VCaP (cell line): ENCODE data around the gene TXNRD2.
A peak's percentile ranks its signal among the peaks of the same experiment; 100 is the strongest.

Experiments
- H3K27ac ChIP-seq: fragments of 450-650 bp; 2 replicates; pipeline ENCODE4 v1.5.1; 2017
- TF ChIP-seq, protein P1 (sequence below): fragments of 450-650 bp; conservative IDR thresholded peaks from 2 replicates; pipeline ENCODE4 v1.5.1; 2017; ENCODE audit warnings: mild to moderate bottlenecking, moderate library complexity

Gene TXNRD2

DNA sequence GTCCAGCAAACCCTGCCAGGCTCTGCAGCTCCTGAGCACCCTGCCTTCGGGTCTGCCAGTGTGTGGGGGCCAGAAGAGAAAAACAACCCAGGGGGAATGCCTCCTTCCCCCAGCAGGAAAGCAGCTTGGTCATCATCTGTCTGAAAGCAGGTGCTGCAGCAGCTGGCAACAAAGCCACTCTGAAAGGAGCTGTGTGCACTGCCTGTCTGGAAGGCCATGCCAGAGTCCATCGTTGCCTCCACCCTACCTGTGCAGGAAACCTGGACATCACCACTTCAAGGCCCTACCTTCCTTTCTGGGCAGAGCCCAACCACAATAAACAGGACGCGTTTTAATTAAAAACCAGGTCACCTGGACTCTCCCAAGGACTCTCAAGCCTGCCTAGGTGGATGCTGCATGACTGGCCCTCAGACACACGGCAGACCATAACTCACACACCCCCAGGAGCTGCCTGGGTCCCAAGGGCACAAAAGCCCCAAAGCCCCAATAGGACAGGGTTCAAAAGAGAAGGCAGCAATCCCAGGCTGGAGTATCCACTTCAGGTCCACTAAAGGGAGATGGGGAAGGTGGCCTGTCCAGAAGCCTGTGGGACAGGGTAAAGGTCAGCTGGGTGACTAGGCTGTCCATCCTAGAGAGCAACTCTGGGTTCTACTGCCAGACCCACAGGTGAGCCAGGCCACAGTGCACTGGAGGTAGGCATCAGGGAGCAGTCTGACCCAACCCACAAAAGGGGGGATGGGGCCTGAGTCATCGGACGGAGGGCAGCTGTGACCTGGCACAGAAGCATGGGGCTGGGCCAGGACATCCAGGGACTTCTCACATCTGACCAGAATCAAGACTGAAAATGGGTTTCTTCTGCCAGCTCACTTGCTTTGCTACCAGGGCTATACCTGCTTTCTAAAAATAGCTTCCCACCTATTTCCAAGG, 93.1 kb downstream of the TXNRD2 start:
- peak overlapping the region; percentile 99 for H3K27ac ChIP-seq

DNA sequence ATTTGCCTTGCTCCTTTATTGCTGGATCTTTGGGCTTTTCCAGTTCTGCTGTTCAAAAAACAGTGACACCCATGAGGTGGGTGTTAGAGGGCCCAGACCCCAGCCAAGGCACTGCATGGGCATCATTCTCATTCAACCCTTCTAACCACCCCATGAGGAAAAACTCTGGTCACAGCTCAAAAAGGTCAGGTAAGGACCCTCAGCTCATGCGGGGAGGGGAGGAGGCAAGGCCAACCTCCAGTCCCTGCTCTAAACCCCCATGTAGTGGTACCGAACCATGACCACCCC, 94.3 kb downstream of the TXNRD2 start:
- TF ChIP-seq, protein P1, sequence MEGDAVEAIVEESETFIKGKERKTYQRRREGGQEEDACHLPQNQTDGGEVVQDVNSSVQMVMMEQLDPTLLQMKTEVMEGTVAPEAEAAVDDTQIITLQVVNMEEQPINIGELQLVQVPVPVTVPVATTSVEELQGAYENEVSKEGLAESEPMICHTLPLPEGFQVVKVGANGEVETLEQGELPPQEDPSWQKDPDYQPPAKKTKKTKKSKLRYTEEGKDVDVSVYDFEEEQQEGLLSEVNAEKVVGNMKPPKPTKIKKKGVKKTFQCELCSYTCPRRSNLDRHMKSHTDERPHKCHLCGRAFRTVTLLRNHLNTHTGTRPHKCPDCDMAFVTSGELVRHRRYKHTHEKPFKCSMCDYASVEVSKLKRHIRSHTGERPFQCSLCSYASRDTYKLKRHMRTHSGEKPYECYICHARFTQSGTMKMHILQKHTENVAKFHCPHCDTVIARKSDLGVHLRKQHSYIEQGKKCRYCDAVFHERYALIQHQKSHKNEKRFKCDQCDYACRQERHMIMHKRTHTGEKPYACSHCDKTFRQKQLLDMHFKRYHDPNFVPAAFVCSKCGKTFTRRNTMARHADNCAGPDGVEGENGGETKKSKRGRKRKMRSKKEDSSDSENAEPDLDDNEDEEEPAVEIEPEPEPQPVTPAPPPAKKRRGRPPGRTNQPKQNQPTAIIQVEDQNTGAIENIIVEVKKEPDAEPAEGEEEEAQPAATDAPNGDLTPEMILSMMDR, result no peak
- H3K27ac ChIP-seq, result peak overlapping the region; percentile 99; the same call in 1 of the 2 replicates

More for the DNA sequence above, 93.1 kb downstream of the TXNRD2 start:
- TF ChIP-seq, protein P1, result no peak

DNA sequence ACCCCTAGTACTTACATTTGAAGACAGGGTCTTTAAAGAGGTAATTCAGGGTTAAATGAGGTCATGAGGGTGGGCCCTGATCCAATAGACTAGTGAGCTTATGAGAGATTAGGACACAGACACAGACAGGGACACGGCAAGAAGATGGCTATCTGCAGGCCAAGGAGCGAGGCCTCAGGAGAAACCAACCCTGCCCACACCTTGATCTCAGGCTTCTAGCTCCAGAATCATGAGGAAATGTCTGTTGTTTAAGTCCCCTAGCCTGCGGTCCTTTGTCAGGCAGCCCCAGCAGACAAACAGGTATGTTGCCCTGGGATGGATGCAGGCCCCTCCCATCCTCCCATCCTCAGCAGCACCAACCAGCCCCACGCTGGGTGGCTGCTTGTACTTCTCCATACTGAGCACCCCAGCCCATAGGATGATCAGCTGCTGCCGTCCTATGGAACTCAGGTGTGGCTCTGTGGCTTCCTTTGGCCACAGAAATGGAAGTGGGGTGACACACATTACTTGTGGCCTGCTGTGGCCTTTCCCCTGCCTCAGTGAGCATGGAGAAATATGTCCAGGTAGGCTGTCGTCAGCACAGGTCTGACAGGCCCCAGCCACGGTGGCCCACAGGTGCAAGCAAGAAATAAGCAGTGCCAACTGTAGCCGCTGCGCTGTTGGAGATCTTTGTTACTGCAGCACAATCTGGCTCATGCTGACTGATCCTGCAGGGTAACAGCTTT, 94.8 kb downstream of the TXNRD2 start:
- TF ChIP-seq, protein P1, result no peak
- peak overlapping the region; percentile 99 for H3K27ac ChIP-seq

DNA sequence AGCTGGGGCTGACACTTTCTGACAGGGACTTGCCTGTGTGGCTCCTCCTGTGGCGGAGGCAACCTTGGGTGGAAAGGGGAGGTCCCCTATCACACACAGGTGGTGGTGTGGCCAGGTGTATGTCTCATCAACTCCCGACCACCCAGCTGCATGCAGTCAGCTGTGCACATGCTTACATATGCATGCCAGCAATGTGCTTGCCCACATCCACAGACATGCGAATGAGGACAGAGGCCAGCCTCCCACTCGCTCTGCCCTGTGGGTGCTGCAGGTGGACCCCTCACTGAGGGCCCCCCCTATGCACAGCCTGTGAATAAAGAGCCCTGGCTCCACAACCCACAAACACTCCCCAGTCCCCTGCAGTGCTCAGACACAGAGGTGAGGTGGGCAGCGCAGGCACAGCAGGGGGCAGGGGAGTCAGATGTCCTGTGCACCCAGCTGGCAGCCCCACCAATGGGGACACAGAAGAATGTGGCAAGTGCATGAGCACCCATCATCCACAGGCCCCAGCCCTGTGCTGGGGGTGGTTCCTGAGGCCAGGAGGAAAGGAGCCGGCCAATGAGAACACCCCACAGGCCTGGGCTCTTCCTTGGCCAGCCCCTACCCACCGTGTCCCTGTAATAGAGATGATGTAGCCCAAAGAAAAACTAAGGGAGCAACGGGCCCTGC, 96.4 kb downstream of the TXNRD2 start:
- TF ChIP-seq, protein P1, result no peak
- H3K27ac ChIP-seq, result peak overlapping the region; percentile 99

DNA sequence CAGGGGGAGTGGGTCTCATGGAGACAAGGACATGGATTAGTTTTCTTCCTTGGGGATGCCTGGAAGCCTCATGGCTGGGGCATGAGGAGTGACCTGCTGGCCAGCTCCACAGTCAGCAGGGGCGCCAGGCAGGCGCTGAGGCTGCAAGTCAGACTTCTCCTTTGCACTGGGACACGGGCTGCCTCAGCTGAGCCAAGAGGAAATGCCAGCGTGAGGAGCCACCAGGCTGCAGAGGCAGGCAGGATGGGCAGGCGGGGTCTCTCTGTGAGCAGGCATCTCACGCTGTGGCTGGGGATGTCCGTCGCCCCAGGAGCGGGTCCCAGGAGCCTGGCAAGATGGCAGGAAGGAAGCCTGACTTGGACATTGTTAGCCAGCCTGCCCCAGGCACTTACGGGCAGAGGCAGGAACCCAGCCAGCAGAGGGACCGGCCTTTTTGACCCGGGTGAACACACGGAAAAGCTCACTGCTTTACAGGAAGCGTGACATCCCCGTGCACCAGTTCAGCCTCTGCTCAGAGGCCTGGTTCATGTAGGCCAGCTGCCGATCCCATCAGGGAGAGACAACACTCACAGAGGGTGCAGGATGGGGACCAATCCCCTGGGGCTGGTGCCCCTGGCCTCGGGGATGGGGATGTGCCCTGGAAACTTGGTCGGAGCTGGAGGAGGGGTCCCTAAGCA, 97.1 kb downstream of the TXNRD2 start:
- H3K27ac ChIP-seq, result peak overlapping the region; percentile 99
- TF ChIP-seq, protein P1, result peak; percentile 37

DNA sequence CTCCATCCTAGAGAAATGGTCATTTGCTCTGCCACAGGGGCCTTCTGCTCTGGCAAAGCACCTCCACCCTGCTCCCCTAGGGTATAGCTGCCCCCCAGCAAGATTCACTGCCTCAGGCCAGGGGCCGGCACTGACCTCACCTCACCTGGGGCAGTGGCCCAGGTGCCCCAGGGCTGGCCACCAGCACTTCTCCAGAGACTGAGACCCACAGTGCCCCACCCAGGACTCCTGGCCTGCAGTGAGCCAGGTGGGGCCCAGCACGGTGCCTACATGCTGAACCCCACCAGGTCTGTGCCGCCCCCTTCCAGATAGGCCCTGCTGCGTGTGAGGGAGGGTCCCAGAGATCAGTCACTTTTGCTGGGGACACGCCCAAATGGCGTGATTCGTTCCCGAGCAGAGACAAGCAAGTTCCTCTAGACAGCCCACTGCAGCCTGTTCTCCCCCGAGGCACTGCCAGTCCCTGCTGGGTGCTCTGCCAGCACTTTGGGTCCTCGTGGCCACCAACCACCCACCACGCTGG, 97.7 kb downstream of the TXNRD2 start:
- peak overlapping the region; percentile 99 for H3K27ac ChIP-seq
- TF ChIP-seq, protein P1, result no peak
